H9 (cell line): ENCODE data around the gene TMEM132C. TPM values are rescaled to one million over a fixed set of nuclear protein-coding genes. Genes with fewer than 3 reads are reported as not detected.

Experiments used
- DNase-seq: peaks from one replicate; pipeline ENCODE4 v3.0.0-alpha.2; 2017
- H2AFZ ChIP-seq: one replicate; pipeline ENCODE4 v1.6.1; 2013; ENCODE audit warnings: mild to moderate bottlenecking, low read length, control low read depth, moderate library complexity
- H2AK5ac ChIP-seq: 2 replicates; pipeline ENCODE4 v1.6.1; 2013; ENCODE audit warnings: low read length, control low read depth, mixed read lengths; ENCODE audit not compliant: insufficient read length
- H2BK120ac ChIP-seq: one replicate; pipeline ENCODE4 v1.6.1; 2013; ENCODE audit warnings: low read depth, mild to moderate bottlenecking, low read length, control low read depth, inconsistent platforms; ENCODE audit not compliant: poor library complexity, severe bottlenecking
- H2BK12ac ChIP-seq: 2 replicates; pipeline ENCODE4 v1.6.1; 2013; ENCODE audit warnings: low read length, control low read depth, mixed read lengths, low read depth; ENCODE audit not compliant: insufficient read length
- H2BK15ac ChIP-seq: 2 replicates; pipeline ENCODE4 v1.6.1; 2013; ENCODE audit warnings: low read depth, low read length, control low read depth
- H2BK20ac ChIP-seq: one replicate; pipeline ENCODE4 v1.6.1; 2013; ENCODE audit warnings: low read depth, mild to moderate bottlenecking, low read length, control low read depth, inconsistent platforms; ENCODE audit not compliant: poor library complexity, severe bottlenecking
- H2BK5ac ChIP-seq: 2 replicates; pipeline ENCODE4 v1.6.1; 2013; ENCODE audit warnings: low read length, control low read depth, mixed read lengths; ENCODE audit not compliant: insufficient read length
- H3K14ac ChIP-seq: 2 replicates; pipeline ENCODE4 v1.6.1; 2013; ENCODE audit warnings: low read length, control low read depth; ENCODE audit not compliant: insufficient read depth
- H3K18ac ChIP-seq: 2 replicates; pipeline ENCODE4 v1.6.1; 2013; ENCODE audit warnings: low read depth, mild to moderate bottlenecking, mixed read lengths, low read length, control low read depth; ENCODE audit not compliant: insufficient read length
- H3K23ac ChIP-seq: 2 replicates; pipeline ENCODE4 v1.6.1; 2013; ENCODE audit warnings: low read length, control low read depth, mixed read lengths, low read depth; ENCODE audit not compliant: insufficient read length
- H3K23me2 ChIP-seq: 2 replicates; pipeline ENCODE4 v1.6.1; 2013; ENCODE audit warnings: low read depth, mild to moderate bottlenecking, mixed read lengths, low read length, control low read depth; ENCODE audit not compliant: insufficient read length, poor library complexity, severe bottlenecking
- H3K27ac ChIP-seq: 2 replicates; pipeline ENCODE4 v1.5.1; 2013; ENCODE audit warnings: low read length, control low read depth, mixed read lengths, low read depth; ENCODE audit not compliant: insufficient read length
- H3K27me3 ChIP-seq: 2 replicates; pipeline ENCODE4 v1.6.1; 2013; ENCODE audit warnings: low read length, control low read depth, inconsistent platforms; ENCODE audit not compliant: insufficient read depth
- H3K4ac ChIP-seq: 2 replicates; pipeline ENCODE4 v1.6.1; 2013; ENCODE audit warnings: low read depth, mild to moderate bottlenecking, control low read depth, inconsistent platforms, low read length, moderate library complexity
- H3K4me1 ChIP-seq: 2 replicates; pipeline ENCODE4 v1.6.1; 2013; ENCODE audit warnings: low read length, control low read depth, inconsistent platforms; ENCODE audit not compliant: insufficient read depth
- H3K4me2 ChIP-seq: 2 replicates; pipeline ENCODE4 v1.6.1; 2013; ENCODE audit warnings: low read length, control low read depth, mixed read lengths; ENCODE audit not compliant: insufficient read length, insufficient read depth
- H3K56ac ChIP-seq: 2 replicates; pipeline ENCODE4 v1.6.1; 2013; ENCODE audit warnings: low read depth, mild to moderate bottlenecking, mixed read lengths, low read length, control low read depth; ENCODE audit not compliant: insufficient read length
- H3K79me1 ChIP-seq: 2 replicates; pipeline ENCODE4 v1.6.1; 2013; ENCODE audit warnings: low read depth, mild to moderate bottlenecking, moderate library complexity, low read length, control low read depth, inconsistent platforms; ENCODE audit not compliant: insufficient read depth, poor library complexity, severe bottlenecking
- H3K79me2 ChIP-seq: 2 replicates; pipeline ENCODE4 v1.6.1; 2013; ENCODE audit warnings: low read length, control low read depth, inconsistent platforms; ENCODE audit not compliant: insufficient read depth
- H3K9ac ChIP-seq: 2 replicates; pipeline ENCODE4 v1.6.1; 2013; ENCODE audit warnings: low read length, control low read depth, mixed read lengths; ENCODE audit not compliant: insufficient read length; ENCODE audit errors: extremely low read depth
- H3K9me3 ChIP-seq: one replicate; pipeline ENCODE4 v1.6.1; 2013; ENCODE audit warnings: low read depth, low read length, inconsistent platforms; ENCODE audit not compliant: control insufficient read depth
- H3T11ph ChIP-seq: one replicate; pipeline ENCODE4 v1.6.1; 2013; ENCODE audit warnings: mild to moderate bottlenecking, low read length, control low read depth, inconsistent platforms
- H4K20me1 ChIP-seq: one replicate; pipeline ENCODE4 v1.6.1; 2013; ENCODE audit not compliant: control insufficient read depth, insufficient read length, insufficient read depth
- H4K5ac ChIP-seq: 2 replicates; pipeline ENCODE4 v1.6.1; 2013; ENCODE audit warnings: low read depth, mild to moderate bottlenecking, mixed read lengths, low read length, control low read depth; ENCODE audit not compliant: insufficient read length
- H4K8ac ChIP-seq: replicated peaks from 2 replicates; pipeline ENCODE4 v1.6.1; 2013; ENCODE audit warnings: low read length, control low read depth, mixed read lengths, low read depth; ENCODE audit not compliant: insufficient read length
- H4K91ac ChIP-seq: 2 replicates; pipeline ENCODE4 v1.6.1; 2013; ENCODE audit warnings: low read depth, mild to moderate bottlenecking, moderate library complexity, mixed read lengths, low read length, control low read depth; ENCODE audit not compliant: insufficient read length
- H3K27ac Mint-ChIP-seq, 3 experiments: 2 replicates in 2 of 3; 3 replicates in 1 of 3; pipeline ENCODE4 v1.8.0; 2020 to 2021; ENCODE audit warnings: mixed read lengths in 3 of 3, mild to moderate bottlenecking in 1 of 3, moderate library complexity in 1 of 3
- H3K27me3 Mint-ChIP-seq: 2 replicates; pipeline ENCODE4 v1.8.0; 2021; ENCODE audit warnings: low read depth, mild to moderate bottlenecking, moderate library complexity, mixed read lengths
- H3K36me3 Mint-ChIP-seq, 3 experiments: 2 replicates in 2 of 3; 3 replicates in 1 of 3; pipeline ENCODE4 v1.8.0; 2020 to 2021; ENCODE audit warnings: low read depth in 3 of 3, mixed read lengths in 3 of 3; ENCODE audit not compliant: insufficient read depth in 1 of 3
- H3K4me1 Mint-ChIP-seq, 2 experiments: 2 replicates each; pipeline ENCODE4 v1.8.0; 2020; ENCODE audit warnings: mixed read lengths in 2 of 2
- H3K4me3 Mint-ChIP-seq, 2 experiments: 2 replicates in 1 of 2; 3 replicates in 1 of 2; pipeline ENCODE4 v1.8.0; 2020 to 2021; ENCODE audit warnings: mild to moderate bottlenecking in 2 of 2, mixed read lengths in 2 of 2, moderate library complexity in 1 of 2
- H3K9me3 Mint-ChIP-seq, 2 experiments: 2 replicates in 1 of 2; 3 replicates in 1 of 2; pipeline ENCODE4 v1.8.0; 2020; ENCODE audit warnings: mild to moderate bottlenecking in 2 of 2, mixed read lengths in 2 of 2, moderate library complexity in 1 of 2
- WGBS: extraction: QIAGEN DNeasy Blood & Tissue Kit; methylation state at CpG from one replicate; pipeline ENCODE4 v1.1.7; 2013; ENCODE audit warnings: missing lambda C conversion rate, low lambda C conversion rate, mixed read lengths; ENCODE audit not compliant: insufficient read length; ENCODE audit errors: extremely low coverage; 5-methylcytosine and 5-hydroxymethylcytosine counted together
- total RNA-seq: library from RNA; stranded (reverse); gene quantifications from 2 replicates; pipeline ENCODE4 v1.2.1, GENCODE V29; 2021
- TF ChIP-seq, protein P1 (sequence below): fragments of 200-600 bp; sonication (generic); conservative IDR thresholded peaks from 3 replicates; pipeline ENCODE4 v1.8.0; 2021; ENCODE audit warnings: antibody characterized with exemption, mild to moderate bottlenecking

The TMEM132C gene
- total RNA-seq, 1 experiment from 2014 or later: 0.22 TPM

DNA sequence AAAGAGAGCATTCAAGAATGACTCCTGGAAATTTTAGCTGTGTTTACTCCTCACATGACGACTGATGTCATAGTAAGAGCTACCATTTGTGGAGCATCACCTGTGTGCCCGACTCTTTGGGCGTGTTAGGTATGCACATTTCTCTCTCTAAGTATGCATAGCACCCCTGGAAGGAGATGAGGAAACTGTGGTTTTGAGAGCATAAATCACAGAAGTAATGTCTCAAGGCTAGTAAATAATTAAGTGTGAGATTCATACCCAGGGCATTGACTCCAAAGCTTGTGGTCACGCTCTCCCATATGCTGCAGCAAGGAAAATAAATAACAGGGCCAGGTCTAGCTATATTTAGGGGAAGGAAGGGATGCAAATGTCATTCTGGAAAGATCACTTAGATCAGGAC lies 340.7 kb downstream of the TMEM132C start:
- H3K4me2 ChIP-seq: no peak overlapping the region
- no peaks in the 10 kb centered on the region for H3K79me1 ChIP-seq
- H2AFZ ChIP-seq: no peak overlapping the region
- H3T11ph ChIP-seq: no peak overlapping the region
- H3K79me2 ChIP-seq: no peaks in the 10 kb centered on the region
- H2BK15ac ChIP-seq: no peak overlapping the region
- H3K27ac ChIP-seq: no peak overlapping the region
- Mint-ChIP-seq H3K36me3 (no peaks in the 10 kb centered on the region), H3K4me3 (no peak overlapping the region), H3K27me3 (peaks cover 28% of the 10 kb centered on the region), H3K4me1 (peaks cover 3 to 18% of the 10 kb centered on the region in 2 experiments), H3K27ac (no peak overlapping the region), H3K9me3 (no peaks in the 10 kb centered on the region)
- no CpG with 5 or more reads among the region's 4 CpGs for WGBS
- H3K23ac ChIP-seq: no peak overlapping the region
- H3K9me3 ChIP-seq: no peaks in the 10 kb centered on the region
- no peak overlapping the region for H4K8ac ChIP-seq
- no peaks in the 10 kb centered on the region for H3K27me3 ChIP-seq
- H4K20me1 ChIP-seq: no peaks in the 10 kb centered on the region
- no peak overlapping the region for H4K91ac ChIP-seq
- no peak overlapping the region for H3K9ac ChIP-seq
- H3K4me1 ChIP-seq: no peaks in the 10 kb centered on the region
- H3K14ac ChIP-seq: no peak overlapping the region
- no peak overlapping the region for H3K4ac ChIP-seq
- TF ChIP-seq, protein P1, sequence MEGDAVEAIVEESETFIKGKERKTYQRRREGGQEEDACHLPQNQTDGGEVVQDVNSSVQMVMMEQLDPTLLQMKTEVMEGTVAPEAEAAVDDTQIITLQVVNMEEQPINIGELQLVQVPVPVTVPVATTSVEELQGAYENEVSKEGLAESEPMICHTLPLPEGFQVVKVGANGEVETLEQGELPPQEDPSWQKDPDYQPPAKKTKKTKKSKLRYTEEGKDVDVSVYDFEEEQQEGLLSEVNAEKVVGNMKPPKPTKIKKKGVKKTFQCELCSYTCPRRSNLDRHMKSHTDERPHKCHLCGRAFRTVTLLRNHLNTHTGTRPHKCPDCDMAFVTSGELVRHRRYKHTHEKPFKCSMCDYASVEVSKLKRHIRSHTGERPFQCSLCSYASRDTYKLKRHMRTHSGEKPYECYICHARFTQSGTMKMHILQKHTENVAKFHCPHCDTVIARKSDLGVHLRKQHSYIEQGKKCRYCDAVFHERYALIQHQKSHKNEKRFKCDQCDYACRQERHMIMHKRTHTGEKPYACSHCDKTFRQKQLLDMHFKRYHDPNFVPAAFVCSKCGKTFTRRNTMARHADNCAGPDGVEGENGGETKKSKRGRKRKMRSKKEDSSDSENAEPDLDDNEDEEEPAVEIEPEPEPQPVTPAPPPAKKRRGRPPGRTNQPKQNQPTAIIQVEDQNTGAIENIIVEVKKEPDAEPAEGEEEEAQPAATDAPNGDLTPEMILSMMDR: no peak
- no peak overlapping the region for H2BK12ac ChIP-seq
- H4K5ac ChIP-seq: no peak overlapping the region
- no peaks in the 10 kb centered on the region for H3K23me2 ChIP-seq
- no peak overlapping the region for H2BK120ac ChIP-seq
- no peak overlapping the region for H2BK5ac ChIP-seq
- no peak overlapping the region for H2BK20ac ChIP-seq
- no peak for DNase-seq
- no peak overlapping the region for H3K18ac ChIP-seq
- H2AK5ac ChIP-seq: no peak overlapping the region
- H3K56ac ChIP-seq: no peak overlapping the region
